Stomach (tissue), 4 donors: ENCODE data around the gene ZNF581.

Experiments used
- POLR2A ChIP-seq, 4 donors: fragments of 450-650 bp; IDR thresholded peaks; one replicate each; pipeline ENCODE4 v1.6.1; 2016; ENCODE audit warnings: antibody characterized with exemption in 4 of 4, control low read depth in 2 of 4, mild to moderate bottlenecking in 1 of 4, moderate library complexity in 1 of 4
- POLR2AphosphoS5 ChIP-seq, 3 donors: sonication (generic); formaldehyde crosslinking; IDR thresholded peaks; one replicate each; pipeline ENCODE4 v1.6.1; 2016; ENCODE audit warnings: antibody characterized with exemption in 3 of 3
- TF ChIP-seq, protein P1 (sequence below), 7 experiments: fragments of 450-650 bp in 4 of 7; fragments of 200-600 bp in 3 of 7; sonication (generic) in 3 of 7; IDR thresholded peaks; one replicate each; pipeline ENCODE4 v1.5.1; 2016 to 2019; ENCODE audit warnings: antibody characterized with exemption in 7 of 7, control low read depth in 2 of 7, mild to moderate bottlenecking in 1 of 7

DNA sequence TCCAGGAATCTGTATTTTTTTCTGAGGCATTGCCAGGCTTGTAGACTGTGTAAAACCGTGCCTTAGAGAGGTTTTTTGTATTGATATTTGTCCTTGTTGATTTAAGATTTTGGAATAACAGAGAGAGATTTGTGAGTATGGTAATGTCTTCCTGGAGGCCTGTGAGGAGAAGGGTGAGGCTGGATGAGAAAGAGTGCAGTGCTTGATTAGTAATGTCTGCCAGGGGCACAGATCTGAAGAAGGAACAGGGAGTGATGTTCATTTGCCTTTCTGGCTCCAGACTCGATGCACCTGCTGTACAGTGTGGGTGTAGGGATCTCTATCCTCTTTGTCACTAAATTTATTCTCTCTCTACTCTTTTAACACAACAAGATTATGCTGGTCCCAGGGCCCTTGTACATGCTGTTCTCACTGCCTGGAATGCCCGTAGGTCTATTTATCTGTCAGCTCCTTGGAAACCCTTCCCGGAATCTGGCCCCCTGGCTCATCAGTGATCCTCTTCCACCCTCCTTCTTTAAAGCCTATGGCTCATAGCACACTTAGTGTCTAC, 48.4 kb upstream of the ZNF581 start:
- TF ChIP-seq POLR2A (IDR thresholded peaks at IDR 0.05) (no peak), POLR2AphosphoS5 (IDR thresholded peaks at IDR 0.05) (no peak)
- TF ChIP-seq, protein P1, sequence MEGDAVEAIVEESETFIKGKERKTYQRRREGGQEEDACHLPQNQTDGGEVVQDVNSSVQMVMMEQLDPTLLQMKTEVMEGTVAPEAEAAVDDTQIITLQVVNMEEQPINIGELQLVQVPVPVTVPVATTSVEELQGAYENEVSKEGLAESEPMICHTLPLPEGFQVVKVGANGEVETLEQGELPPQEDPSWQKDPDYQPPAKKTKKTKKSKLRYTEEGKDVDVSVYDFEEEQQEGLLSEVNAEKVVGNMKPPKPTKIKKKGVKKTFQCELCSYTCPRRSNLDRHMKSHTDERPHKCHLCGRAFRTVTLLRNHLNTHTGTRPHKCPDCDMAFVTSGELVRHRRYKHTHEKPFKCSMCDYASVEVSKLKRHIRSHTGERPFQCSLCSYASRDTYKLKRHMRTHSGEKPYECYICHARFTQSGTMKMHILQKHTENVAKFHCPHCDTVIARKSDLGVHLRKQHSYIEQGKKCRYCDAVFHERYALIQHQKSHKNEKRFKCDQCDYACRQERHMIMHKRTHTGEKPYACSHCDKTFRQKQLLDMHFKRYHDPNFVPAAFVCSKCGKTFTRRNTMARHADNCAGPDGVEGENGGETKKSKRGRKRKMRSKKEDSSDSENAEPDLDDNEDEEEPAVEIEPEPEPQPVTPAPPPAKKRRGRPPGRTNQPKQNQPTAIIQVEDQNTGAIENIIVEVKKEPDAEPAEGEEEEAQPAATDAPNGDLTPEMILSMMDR (IDR thresholded peaks at IDR 0.05), result no peak
